ENCODE results near the gene STC2. TPM values are rescaled to one million over a fixed set of nuclear protein-coding genes. Genes with fewer than 3 reads are reported as not detected.

Gene STC2
- polyA plus RNA-seq, 2 of the 4 experiments (the other 2 are of a cell fraction): 45.2 to 46.1 TPM

- ATAC-seq (peak; percentile 75 to 94), DNase-seq (ENCODE audit: low read depth in 1 of 2, low spot score in 1 of 2) (peak; percentile 75 to 78), FAIRE-seq (no peak)
- CTCF ChIA-PET: interaction anchor here (0.6 to 13.2 kb wide), 63 partner anchors 10 to 1029 kb away, joined by 3 to 140 read pairs (median 5); partner anchors contain the start of genes BOD1 and STC2
- Histone ChIP-seq H3K9me3 (no peaks in the 10 kb centered on the region), H3K27ac (peak overlapping the region; percentile 60 to 74; a peak in 5 of 6 replicates), H3K4me3 (peak overlapping the region; percentile 18; the same call in 2 of the 3 replicates), H3K4me2 (peak overlapping the region; percentile 80), H3K4me1 (peaks cover 3% of the 10 kb centered on the region; the same call in 1 of the 3 replicates)
- 25% methylated on average over 36 of the region's 37 CpGs for WGBS (ENCODE audit: missing lambda C conversion rate)
- POLR2A ChIA-PET: interaction anchor here (1.0 to 1.8 kb wide), 2 partner anchors 17 to 322 kb away, joined by 3 to 6 read pairs; no protein-coding TSS in a partner anchor
- TF ChIP-seq CTCF (IDR thresholded peaks at IDR 0.05) (peak; percentile 96), MAX (IDR thresholded peaks at IDR 0.05) (peak; percentile 56; the same call in 1 of the 2 replicates), SMC3 (IDR thresholded peaks at IDR 0.05) (peak; percentile 99), ZFP36 (IDR thresholded peaks at IDR 0.05; ENCODE audit: borderline replicate concordance, partially characterized antibody) (no peak), E2F6 (IDR thresholded peaks at IDR 0.05; ENCODE audit: borderline replicate concordance, low read depth) (0 out of 2 replicates have a peak, but pooled peaks have one; percentile 34), RAD21 (conservative IDR thresholded peaks at IDR 0.05 in 1 of 2, IDR thresholded peaks at IDR 0.05 in 1 of 2) (peak; percentile 98 to 99), CBX8 (IDR thresholded peaks at IDR 0.05) (no peak)
Observed at GRCh38 chr5:173293817-173294672, 34.2 kb downstream of the STC2 start.

GRCh38 chr5:173291722-173292658 lies 36.2 kb downstream of the STC2 start:
- H3K4me2 ChIP-seq: no peak overlapping the region
- WGBS (ENCODE audit: missing lambda C conversion rate): 76% methylated on average over 9 of the region's 9 CpGs

More at GRCh38 chr5:173291722-173292658, 36.2 kb downstream of the STC2 start:
- Histone ChIP-seq H3K4me1 (peaks cover 3% of the 10 kb centered on the region; the same call in 1 of the 3 replicates), H3K9me3 (no peaks in the 10 kb centered on the region), H3K4me3 (no peak overlapping the region), H3K27ac (peak overlapping the region; percentile 9 to 63; a peak in 4 of 6 replicates)
- ChIA-PET CTCF (interaction anchor here (0.6 to 13.2 kb wide), 19 partner anchors 8 to 1025 kb away, joined by 3 to 140 read pairs (median 11); partner anchors contain the start of genes BOD1 and STC2), POLR2A (interaction anchor here (1.8 kb wide), 1 partner anchor 324 kb away, joined by 6 read pairs; no protein-coding TSS in a partner anchor)
- TF ChIP-seq ZNF302 (CRISPR knock-in tag; IDR thresholded peaks at IDR 0.05) (no peak), ATOH8 (CRISPR knock-in tag; IDR thresholded peaks at IDR 0.05; ENCODE audit: low read depth) (no peak), TP53 (CRISPR knock-in tag; IDR thresholded peaks at IDR 0.05) (no peak), HOXB13 (CRISPR knock-in tag; IDR thresholded peaks at IDR 0.05; ENCODE audit: low read depth) (no peak), HEYL (CRISPR knock-in tag; IDR thresholded peaks at IDR 0.05) (no peak), KDM1A (IDR thresholded peaks at IDR 0.05; ENCODE audit: low read depth) (no peak), EHMT2 (IDR thresholded peaks at IDR 0.05; ENCODE audit: low read depth) (no peak), EHF (CRISPR knock-in tag; IDR thresholded peaks at IDR 0.05) (no peak), HES2 (IDR thresholded peaks at IDR 0.05) (no peak), POLR2A (IDR thresholded peaks at IDR 0.05; ENCODE audit: low read length) (no peak), HDAC2 (IDR thresholded peaks at IDR 0.05) (no peak), RFX5 (IDR thresholded peaks at IDR 0.05) (no peak), PBX3 (IDR thresholded peaks at IDR 0.05) (no peak)
- DNase-seq (ENCODE audit: low read depth in 1 of 2, low spot score in 1 of 2) (no peak), ATAC-seq (no peak), FAIRE-seq (no peak)

Data from A549 (cell line).